ENCODE measurements around the gene HUNK. TPM values are rescaled to one million over a fixed set of nuclear protein-coding genes. Genes with fewer than 3 reads are reported as not detected.
A peak's percentile ranks its signal among the peaks of the same experiment; 100 is the strongest.

Gene HUNK
- total RNA-seq, 2 donors from 2014 or later = 5.8 to 8.4 TPM

DNA sequence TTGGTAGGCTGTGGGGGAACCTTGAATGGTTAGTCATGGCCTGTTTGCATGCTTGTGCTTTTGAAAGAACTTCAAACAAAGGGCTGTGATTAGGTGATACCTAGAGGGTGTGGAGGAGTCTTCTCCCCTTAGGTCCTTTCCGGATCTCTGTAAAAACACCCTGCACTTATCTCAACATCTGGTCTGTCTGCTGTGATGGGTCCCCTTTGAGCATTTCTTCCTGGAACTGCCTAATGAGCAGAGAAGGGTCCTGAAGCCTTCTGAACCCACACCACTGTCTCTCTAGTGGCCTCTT lies 59.6 kb downstream of the HUNK start:
- Histone ChIP-seq H3K36me3 (ENCODE audit: control insufficient read depth, insufficient read depth, low read length) (no peaks in the 10 kb centered on the region), H3K27ac (ENCODE audit: low read depth, low read length) (no peak overlapping the region), H3K9ac (ENCODE audit: extremely low read depth, low read length, poor library complexity, severe bottlenecking) (no peak overlapping the region), H3K9me3 (ENCODE audit: control insufficient read depth, low read length) (no peaks in the 10 kb centered on the region), H3K4me1 (ENCODE audit: control insufficient read depth, insufficient read depth, low read length) (no peaks in the 10 kb centered on the region), H3K27me3 (ENCODE audit: control insufficient read depth, insufficient read depth, low read length, poor library complexity, severe bottlenecking) (no peaks in the 10 kb centered on the region), H3K4me3 (ENCODE audit: low read length) (no peak overlapping the region)
- WGBS, 2 experiments (ENCODE audit: insufficient coverage in 1 of 2, insufficient read length in 1 of 2) = 58 to 80% methylated on average over 1 of the region's 1 CpG
- Mint-ChIP-seq H3K36me3 (ENCODE audit: low read depth) (no peaks in the 10 kb centered on the region), H3K4me3 (no peak overlapping the region), H3K4me1 (peaks cover 18% of the 10 kb centered on the region), H3K27ac (peak overlapping the region; percentile 32), H3K27me3 (ENCODE audit: insufficient read depth) (no peaks in the 10 kb centered on the region), H3K9me3 (no peaks in the 10 kb centered on the region)
- DNase-seq = no peak
- no peak for TF ChIP-seq CTCF (conservative IDR thresholded peaks at IDR 0.05)

GRCh38 chr21:31937303-31937702 lies 64.5 kb downstream of the HUNK start:
- Histone ChIP-seq H3K4me3 (ENCODE audit: low read length) (no peak overlapping the region), H3K4me1 (ENCODE audit: control insufficient read depth, insufficient read depth, low read length) (no peaks in the 10 kb centered on the region), H3K9ac (ENCODE audit: extremely low read depth, low read length, poor library complexity, severe bottlenecking) (no peak overlapping the region), H3K27ac (ENCODE audit: low read depth, low read length) (no peak overlapping the region), H3K36me3 (ENCODE audit: control insufficient read depth, insufficient read depth, low read length) (no peaks in the 10 kb centered on the region), H3K9me3 (ENCODE audit: control insufficient read depth, low read length) (no peaks in the 10 kb centered on the region), H3K27me3 (ENCODE audit: control insufficient read depth, insufficient read depth, low read length, poor library complexity, severe bottlenecking) (no peaks in the 10 kb centered on the region)
- Mint-ChIP-seq H3K4me1 (peaks cover 7% of the 10 kb centered on the region), H3K27me3 (ENCODE audit: insufficient read depth) (no peaks in the 10 kb centered on the region), H3K27ac (no peak overlapping the region), H3K9me3 (no peaks in the 10 kb centered on the region), H3K4me3 (no peak overlapping the region), H3K36me3 (ENCODE audit: low read depth) (no peaks in the 10 kb centered on the region)
- no peak for DNase-seq
- 91% methylated on average over 2 of the region's 2 CpGs; no CpG with 5 or more reads in 1 of the 2 experiments for WGBS, 2 experiments (ENCODE audit: insufficient coverage in 1 of 2, insufficient read length in 1 of 2)
- no peak for TF ChIP-seq CTCF (conservative IDR thresholded peaks at IDR 0.05)

- H3K36me3 ChIP-seq (ENCODE audit: control insufficient read depth, insufficient read depth, low read length) = no peaks in the 10 kb centered on the region
- Mint-ChIP-seq H3K27me3 (ENCODE audit: insufficient read depth) (no peaks in the 10 kb centered on the region), H3K27ac (no peak overlapping the region), H3K4me3 (no peak overlapping the region), H3K4me1 (peaks cover 7% of the 10 kb centered on the region), H3K9me3 (no peaks in the 10 kb centered on the region), H3K36me3 (ENCODE audit: low read depth) (no peaks in the 10 kb centered on the region)
- TF ChIP-seq CTCF (conservative IDR thresholded peaks at IDR 0.05) = no peak
- WGBS, 2 experiments (ENCODE audit: insufficient coverage in 1 of 2, insufficient read length in 1 of 2) = 91 to 92% methylated on average over 13 to 15 of the region's 15 CpGs
- DNase-seq = no peak
- no peak overlapping the region for H3K4me3 ChIP-seq (ENCODE audit: low read length)
- H3K4me1 ChIP-seq (ENCODE audit: control insufficient read depth, insufficient read depth, low read length) = peaks cover 2% of the 10 kb centered on the region
- no peak overlapping the region for H3K27ac ChIP-seq (ENCODE audit: low read depth, low read length)
- H3K9me3 ChIP-seq (ENCODE audit: control insufficient read depth, low read length) = no peaks in the 10 kb centered on the region
- no peaks in the 10 kb centered on the region for H3K27me3 ChIP-seq (ENCODE audit: control insufficient read depth, insufficient read depth, low read length, poor library complexity, severe bottlenecking)
- no peak overlapping the region for H3K9ac ChIP-seq (ENCODE audit: extremely low read depth, low read length, poor library complexity, severe bottlenecking)
Observed at GRCh38 chr21:31938330-31939301, 65.8 kb downstream of the HUNK start.
